22Rv1 (cell line): Measurements from ENCODE around the gene MATN4.
A peak's percentile ranks its signal among the peaks of the same experiment; 100 is the strongest.
"Not testable (repeated sequence)": the region's sequence is repeated elsewhere in the genome, so short reads cannot be mapped to it uniquely, and the experiment has no call there.

ENCODE experiments used
- H3K27ac ChIP-seq: fragments of 450-650 bp; 2 replicates; pipeline ENCODE4 v1.5.1; 2017
- ZFX ChIP-seq: fragments of 450-650 bp; IDR thresholded peaks from 2 replicates; pipeline ENCODE4 v1.6.1; 2017; ENCODE audit warnings: antibody characterized with exemption, borderline replicate concordance
- TF ChIP-seq, protein P1 (sequence below): fragments of 450-650 bp; IDR thresholded peaks from 2 replicates; pipeline ENCODE4 v1.5.1; 2017; ENCODE audit warnings: mild to moderate bottlenecking

Gene MATN4, protein sequence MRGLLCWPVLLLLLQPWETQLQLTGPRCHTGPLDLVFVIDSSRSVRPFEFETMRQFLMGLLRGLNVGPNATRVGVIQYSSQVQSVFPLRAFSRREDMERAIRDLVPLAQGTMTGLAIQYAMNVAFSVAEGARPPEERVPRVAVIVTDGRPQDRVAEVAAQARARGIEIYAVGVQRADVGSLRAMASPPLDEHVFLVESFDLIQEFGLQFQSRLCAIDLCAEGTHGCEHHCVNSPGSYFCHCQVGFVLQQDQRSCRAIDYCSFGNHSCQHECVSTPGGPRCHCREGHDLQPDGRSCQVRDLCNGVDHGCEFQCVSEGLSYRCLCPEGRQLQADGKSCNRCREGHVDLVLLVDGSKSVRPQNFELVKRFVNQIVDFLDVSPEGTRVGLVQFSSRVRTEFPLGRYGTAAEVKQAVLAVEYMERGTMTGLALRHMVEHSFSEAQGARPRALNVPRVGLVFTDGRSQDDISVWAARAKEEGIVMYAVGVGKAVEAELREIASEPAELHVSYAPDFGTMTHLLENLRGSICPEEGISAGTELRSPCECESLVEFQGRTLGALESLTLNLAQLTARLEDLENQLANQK

DNA sequence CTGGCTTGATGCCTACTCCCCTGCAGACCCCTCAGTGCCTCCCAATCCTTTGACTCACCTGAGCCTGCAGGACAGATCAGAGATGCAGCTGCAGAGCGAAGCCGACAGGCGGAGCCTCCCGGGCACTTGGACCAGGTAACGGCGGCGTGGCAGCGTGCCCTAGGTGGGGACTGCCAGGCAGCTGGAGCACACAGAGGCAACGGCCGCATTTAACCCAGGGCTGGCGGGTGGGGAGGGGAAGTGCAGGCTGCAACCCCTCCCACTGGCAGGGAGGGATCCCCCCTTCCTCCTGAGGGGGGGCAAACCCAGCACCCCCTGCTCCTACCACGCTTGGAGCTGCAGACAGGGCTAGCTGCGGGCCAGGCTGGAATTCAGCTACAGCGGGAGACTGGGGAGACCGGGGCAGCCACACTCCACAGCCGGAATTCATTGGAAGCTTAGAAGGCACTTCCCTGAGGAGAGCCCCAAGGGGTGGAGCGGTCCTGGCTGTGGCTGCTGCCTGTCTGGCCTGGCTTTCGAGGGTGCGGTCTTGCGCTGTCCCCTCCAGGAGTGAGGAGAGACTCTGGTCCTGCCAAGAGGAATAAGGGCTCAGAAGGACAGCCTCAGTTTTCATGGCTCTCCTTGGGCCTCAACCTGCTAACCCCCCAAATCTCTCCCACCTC is at the start of gene MATN4:
Gene MATN4, minus strand, starts transcription at position 183 of the 662 bp plus-strand sequence. CDS start 2,717 bp downstream, outside the sequence.
- TF ChIP-seq, protein P1, sequence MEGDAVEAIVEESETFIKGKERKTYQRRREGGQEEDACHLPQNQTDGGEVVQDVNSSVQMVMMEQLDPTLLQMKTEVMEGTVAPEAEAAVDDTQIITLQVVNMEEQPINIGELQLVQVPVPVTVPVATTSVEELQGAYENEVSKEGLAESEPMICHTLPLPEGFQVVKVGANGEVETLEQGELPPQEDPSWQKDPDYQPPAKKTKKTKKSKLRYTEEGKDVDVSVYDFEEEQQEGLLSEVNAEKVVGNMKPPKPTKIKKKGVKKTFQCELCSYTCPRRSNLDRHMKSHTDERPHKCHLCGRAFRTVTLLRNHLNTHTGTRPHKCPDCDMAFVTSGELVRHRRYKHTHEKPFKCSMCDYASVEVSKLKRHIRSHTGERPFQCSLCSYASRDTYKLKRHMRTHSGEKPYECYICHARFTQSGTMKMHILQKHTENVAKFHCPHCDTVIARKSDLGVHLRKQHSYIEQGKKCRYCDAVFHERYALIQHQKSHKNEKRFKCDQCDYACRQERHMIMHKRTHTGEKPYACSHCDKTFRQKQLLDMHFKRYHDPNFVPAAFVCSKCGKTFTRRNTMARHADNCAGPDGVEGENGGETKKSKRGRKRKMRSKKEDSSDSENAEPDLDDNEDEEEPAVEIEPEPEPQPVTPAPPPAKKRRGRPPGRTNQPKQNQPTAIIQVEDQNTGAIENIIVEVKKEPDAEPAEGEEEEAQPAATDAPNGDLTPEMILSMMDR: peak; percentile 63
- TF ChIP-seq ZFX: no peak
- no peak within 1 kb of the TSS for H3K27ac ChIP-seq

DNA sequence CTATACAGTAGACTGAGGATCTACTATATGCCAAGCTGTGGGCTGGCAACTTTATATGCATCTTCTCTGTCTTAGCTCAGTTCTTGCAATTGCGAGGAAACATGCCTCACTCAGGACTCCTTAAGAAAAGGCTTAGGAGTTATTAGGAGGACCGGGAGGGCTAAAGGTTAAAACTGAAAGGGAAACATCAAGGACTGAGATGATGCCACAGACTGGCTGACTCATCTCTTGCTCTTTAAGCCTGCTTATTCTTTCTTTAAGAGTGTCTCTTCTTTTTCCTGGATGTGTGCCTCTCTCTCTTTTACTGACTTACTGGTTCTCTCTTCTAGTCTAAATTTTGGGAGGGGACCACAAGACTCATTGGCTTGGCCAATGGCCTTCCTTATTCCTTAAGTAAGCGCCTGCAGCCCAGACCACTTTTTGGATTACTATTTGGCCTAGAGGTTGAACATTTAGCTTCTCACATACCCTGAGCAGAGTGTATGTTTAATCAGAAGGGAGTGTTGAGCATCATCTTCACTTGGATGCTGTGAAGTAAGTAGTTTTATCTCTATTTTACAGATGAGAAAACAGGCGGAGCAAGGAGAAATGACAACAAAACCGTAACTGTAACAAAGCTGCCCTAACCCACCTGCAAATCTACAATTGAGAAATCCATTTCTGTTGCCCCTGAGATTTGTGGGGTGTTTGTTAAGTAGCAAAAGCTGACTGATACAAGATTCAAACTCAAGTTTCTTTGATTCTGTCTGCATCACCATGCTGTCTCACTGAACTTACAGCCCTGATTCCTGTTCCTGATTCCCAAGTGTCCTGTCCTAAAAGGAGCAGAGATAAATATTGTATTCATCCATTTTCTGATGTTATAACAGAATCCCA is 47.3 kb upstream of the MATN4 start:
- TF ChIP-seq ZFX: no peak
- TF ChIP-seq, protein P1: no peak
- H3K27ac ChIP-seq: no peak overlapping the region

DNA sequence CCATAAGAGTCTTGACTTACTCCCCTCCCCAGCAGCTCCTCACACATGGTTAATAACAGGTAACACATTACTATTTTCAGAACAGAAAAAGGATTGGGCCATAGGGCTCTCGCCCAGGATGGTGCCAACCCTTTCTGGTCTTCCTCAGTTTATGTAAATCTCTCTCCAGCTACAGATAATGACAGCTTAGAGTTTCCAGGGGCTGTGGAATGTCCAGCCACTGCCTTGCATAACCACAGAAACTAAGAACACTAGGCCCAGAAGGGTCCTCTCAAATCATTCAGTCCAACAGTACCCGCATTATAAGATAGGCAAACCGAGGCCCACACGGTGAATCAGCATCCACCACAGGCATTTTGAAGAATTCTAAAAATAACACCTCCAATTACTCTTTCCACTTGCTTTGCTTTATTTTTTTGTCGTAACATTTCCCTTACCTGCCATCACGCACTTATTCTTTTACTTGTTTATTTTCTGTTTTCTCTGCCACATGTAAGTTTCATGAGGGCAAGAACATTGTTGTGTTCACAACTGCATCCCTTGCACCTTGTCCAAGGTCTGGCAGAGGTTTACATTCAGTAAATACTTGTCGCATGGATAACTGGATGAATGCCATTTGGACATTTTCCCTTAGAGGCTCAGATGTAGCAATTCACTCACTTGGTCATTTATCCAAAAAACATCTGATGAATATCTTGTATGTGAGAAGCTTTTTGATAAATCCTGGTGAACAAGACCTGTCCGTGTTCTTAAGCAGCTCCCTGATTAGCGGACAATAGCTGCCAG is 46.5 kb upstream of the MATN4 start:
- TF ChIP-seq, protein P1: no peak
- TF ChIP-seq ZFX: no peak
- no peak overlapping the region for H3K27ac ChIP-seq

DNA sequence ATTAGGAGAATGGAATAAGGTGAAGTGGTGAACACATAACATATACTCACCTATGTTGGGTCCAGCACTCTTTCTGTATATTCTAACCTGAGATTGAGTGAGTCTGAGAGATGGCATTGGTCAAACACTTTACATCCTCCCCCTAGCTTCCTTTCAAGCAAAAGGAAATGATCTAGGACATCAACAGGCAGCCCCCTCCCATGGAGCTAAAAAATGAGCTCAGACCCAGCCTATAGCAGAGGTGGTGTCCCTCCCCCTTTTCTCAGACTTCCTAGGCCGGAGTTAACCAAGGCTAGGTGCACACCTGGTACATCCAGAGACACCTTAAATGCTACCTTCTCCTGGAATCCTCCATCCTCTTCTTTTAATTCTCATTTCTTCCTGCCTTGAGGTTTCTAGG is 45.6 kb upstream of the MATN4 start:
- H3K27ac ChIP-seq: no peak overlapping the region
- TF ChIP-seq, protein P1: no peak
- TF ChIP-seq ZFX: no peak

DNA sequence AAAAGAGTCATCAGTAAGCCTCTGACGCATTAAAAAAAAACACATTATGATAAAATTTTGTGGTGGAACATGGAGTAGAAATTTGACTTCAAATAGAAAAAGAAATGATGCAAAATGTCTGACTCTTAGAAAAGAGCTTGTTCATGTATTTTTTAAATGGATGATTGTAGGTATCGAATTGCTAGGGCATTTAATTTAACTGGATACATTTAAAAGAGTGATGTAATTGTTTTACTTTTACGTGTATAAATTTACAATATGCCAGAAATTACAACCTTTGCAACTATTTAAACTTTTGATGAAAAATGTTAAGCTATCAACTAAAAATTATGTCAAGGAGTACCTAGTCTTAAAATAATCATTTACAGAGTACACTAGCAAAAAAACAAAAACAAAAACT is 44.6 kb upstream of the MATN4 start:
- TF ChIP-seq ZFX: no peak
- TF ChIP-seq, protein P1: no peak
- no peak overlapping the region for H3K27ac ChIP-seq

DNA sequence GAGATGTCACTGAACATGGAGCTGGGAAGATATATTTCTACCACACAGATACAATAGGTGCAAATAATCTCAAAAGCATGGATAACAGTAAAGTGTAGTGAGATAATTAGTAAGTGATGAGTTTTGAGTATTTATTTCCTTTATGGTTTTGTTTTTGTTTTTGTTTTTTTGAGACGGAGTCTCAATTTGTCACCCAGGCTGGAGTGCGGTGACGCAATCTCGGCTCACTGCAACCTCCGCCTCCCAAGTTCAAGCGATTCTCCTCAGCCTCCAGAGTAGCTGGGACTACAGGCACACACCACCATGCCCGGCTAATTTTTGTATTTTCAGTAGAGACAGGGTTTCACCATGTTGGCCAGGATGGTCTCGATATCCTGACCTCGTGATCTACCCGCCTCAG is 42.7 kb upstream of the MATN4 start:
- not testable (repeated sequence) for H3K27ac ChIP-seq
